ENCODE data around the gene ASB18.

The ASB18 gene

GRCh38 chr2:236204953-236205352, 59.3 kb downstream of the ASB18 start:
- peaks cover 24% of the 10 kb centered on the region for H3K9me3 ChIP-seq (ENCODE audit: control insufficient read depth, low read length)
- no peaks in the 10 kb centered on the region for H3K4me1 ChIP-seq (ENCODE audit: control insufficient read depth, insufficient read depth, low read length)
- DNase-seq (ENCODE audit: low read depth) = no peak
- no peak overlapping the region for H3K9ac ChIP-seq (ENCODE audit: low read length)
- peaks cover 13% of the 10 kb centered on the region for H3K27me3 ChIP-seq (replicated peaks; ENCODE audit: control insufficient read depth, insufficient read depth, low read length)
- no peak overlapping the region for H3K4me3 ChIP-seq (ENCODE audit: low read length)
- H3K36me3 ChIP-seq (ENCODE audit: control insufficient read depth, insufficient read depth, low read length, severe bottlenecking) = no peaks in the 10 kb centered on the region

- Histone ChIP-seq H3K27me3 (replicated peaks; ENCODE audit: control insufficient read depth, insufficient read depth, low read length) (peaks cover 6% of the 10 kb centered on the region), H3K4me1 (ENCODE audit: control insufficient read depth, insufficient read depth, low read length) (no peaks in the 10 kb centered on the region), H3K36me3 (ENCODE audit: control insufficient read depth, insufficient read depth, low read length, severe bottlenecking) (no peaks in the 10 kb centered on the region), H3K9me3 (ENCODE audit: control insufficient read depth, low read length) (peaks cover 12% of the 10 kb centered on the region), H3K9ac (ENCODE audit: low read length) (no peak overlapping the region), H3K4me3 (ENCODE audit: low read length) (no peak overlapping the region)
- DNase-seq (ENCODE audit: low read depth) = no peak
These were observed 63.8 kb downstream of the ASB18 start for GRCh38 chr2:236200378-236200777.

DNA sequence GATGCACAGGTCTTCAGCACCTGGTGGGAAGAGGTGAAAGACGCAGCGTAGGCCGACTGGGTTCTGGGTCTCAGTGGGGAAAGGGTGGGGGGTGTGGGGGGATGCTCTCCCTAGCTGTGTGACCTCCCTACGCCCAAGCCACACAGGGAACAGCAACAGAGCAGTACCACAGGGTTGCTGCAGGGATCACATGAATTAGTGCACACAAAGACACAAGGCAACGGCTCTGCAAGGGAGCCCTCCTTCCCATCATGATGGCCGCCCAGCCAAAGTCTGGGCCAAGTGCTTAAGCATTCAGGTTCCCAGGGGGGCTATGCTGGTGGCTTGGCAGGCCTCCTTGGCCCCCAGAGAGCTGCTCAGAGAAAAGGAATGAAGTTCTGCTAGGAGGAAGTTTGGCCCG, 67.8 kb downstream of the ASB18 start:
- no peak overlapping the region for H3K4me3 ChIP-seq (ENCODE audit: low read length)
- H3K27me3 ChIP-seq (replicated peaks; ENCODE audit: control insufficient read depth, insufficient read depth, low read length) = peaks cover 13% of the 10 kb centered on the region

GRCh38 chr2:236195726-236196125, 68.5 kb downstream of the ASB18 start:
- no peak overlapping the region for H3K4me3 ChIP-seq (ENCODE audit: low read length)
- H3K36me3 ChIP-seq (ENCODE audit: control insufficient read depth, insufficient read depth, low read length, severe bottlenecking) = no peaks in the 10 kb centered on the region
- H3K27me3 ChIP-seq (replicated peaks; ENCODE audit: control insufficient read depth, insufficient read depth, low read length) = peaks cover 16% of the 10 kb centered on the region
- peaks cover 6% of the 10 kb centered on the region for H3K9me3 ChIP-seq (ENCODE audit: control insufficient read depth, low read length)
- no peaks in the 10 kb centered on the region for H3K4me1 ChIP-seq (ENCODE audit: control insufficient read depth, insufficient read depth, low read length)
- no peak for DNase-seq (ENCODE audit: low read depth)
- H3K9ac ChIP-seq (ENCODE audit: low read length) = no peak overlapping the region

More for the DNA sequence above, 67.8 kb downstream of the ASB18 start:
- no peak for DNase-seq (ENCODE audit: low read depth)
- Histone ChIP-seq H3K4me1 (ENCODE audit: control insufficient read depth, insufficient read depth, low read length) (no peaks in the 10 kb centered on the region), H3K9me3 (ENCODE audit: control insufficient read depth, low read length) (peaks cover 6% of the 10 kb centered on the region), H3K9ac (ENCODE audit: low read length) (no peak overlapping the region), H3K36me3 (ENCODE audit: control insufficient read depth, insufficient read depth, low read length, severe bottlenecking) (no peaks in the 10 kb centered on the region)

- Histone ChIP-seq H3K9me3 (ENCODE audit: control insufficient read depth, low read length) (peaks cover 6% of the 10 kb centered on the region), H3K27me3 (replicated peaks; ENCODE audit: control insufficient read depth, insufficient read depth, low read length) (peaks cover 17% of the 10 kb centered on the region), H3K36me3 (ENCODE audit: control insufficient read depth, insufficient read depth, low read length, severe bottlenecking) (no peaks in the 10 kb centered on the region), H3K4me3 (ENCODE audit: low read length) (no peak overlapping the region), H3K4me1 (ENCODE audit: control insufficient read depth, insufficient read depth, low read length) (no peaks in the 10 kb centered on the region), H3K9ac (ENCODE audit: low read length) (no peak overlapping the region)
- DNase-seq (ENCODE audit: low read depth) = no peak
These were observed 69.4 kb downstream of the ASB18 start for GRCh38 chr2:236194786-236195185.

DNA sequence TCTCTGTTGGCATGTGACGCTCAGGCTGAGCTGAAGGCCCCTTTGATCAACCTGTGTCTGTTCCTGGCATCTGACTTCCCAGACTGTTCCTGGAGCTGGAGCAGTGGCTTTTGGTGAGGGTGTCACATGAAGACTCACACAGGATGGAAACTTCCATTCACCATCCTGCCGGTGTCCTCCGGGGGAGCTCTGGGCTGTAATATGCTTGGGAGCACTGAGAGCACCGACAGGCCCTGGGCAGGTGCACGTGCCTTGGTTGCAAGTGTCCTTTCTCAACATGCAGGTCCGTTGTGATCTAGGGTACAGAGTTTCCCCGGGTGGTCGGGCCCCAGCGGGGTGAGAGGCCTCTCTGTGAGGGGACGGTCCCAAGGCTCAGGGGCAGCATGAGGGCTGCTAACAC, 71.2 kb downstream of the ASB18 start:
- no peak for DNase-seq (ENCODE audit: low read depth)
- no peak overlapping the region for H3K9ac ChIP-seq (ENCODE audit: low read length)
- no peaks in the 10 kb centered on the region for H3K4me1 ChIP-seq (ENCODE audit: control insufficient read depth, insufficient read depth, low read length)

GRCh38 chr2:236190674-236191073, 73.5 kb downstream of the ASB18 start:
- DNase-seq (ENCODE audit: low read depth) = no peak
- no peak overlapping the region for H3K4me3 ChIP-seq (ENCODE audit: low read length)
- no peaks in the 10 kb centered on the region for H3K4me1 ChIP-seq (ENCODE audit: control insufficient read depth, insufficient read depth, low read length)
- H3K9me3 ChIP-seq (ENCODE audit: control insufficient read depth, low read length) = no peaks in the 10 kb centered on the region
- no peak overlapping the region for H3K9ac ChIP-seq (ENCODE audit: low read length)
- peaks cover 20% of the 10 kb centered on the region for H3K27me3 ChIP-seq (replicated peaks; ENCODE audit: control insufficient read depth, insufficient read depth, low read length)
- no peaks in the 10 kb centered on the region for H3K36me3 ChIP-seq (ENCODE audit: control insufficient read depth, insufficient read depth, low read length, severe bottlenecking)

More for the DNA sequence above, 71.2 kb downstream of the ASB18 start:
- Histone ChIP-seq H3K27me3 (replicated peaks; ENCODE audit: control insufficient read depth, insufficient read depth, low read length) (peaks cover 17% of the 10 kb centered on the region), H3K4me3 (ENCODE audit: low read length) (no peak overlapping the region), H3K36me3 (ENCODE audit: control insufficient read depth, insufficient read depth, low read length, severe bottlenecking) (no peaks in the 10 kb centered on the region), H3K9me3 (ENCODE audit: control insufficient read depth, low read length) (no peaks in the 10 kb centered on the region)

- Histone ChIP-seq H3K9me3 (ENCODE audit: control insufficient read depth, low read length) (peaks cover 9% of the 10 kb centered on the region), H3K4me3 (ENCODE audit: low read length) (no peak overlapping the region), H3K36me3 (ENCODE audit: control insufficient read depth, insufficient read depth, low read length, severe bottlenecking) (no peaks in the 10 kb centered on the region), H3K9ac (ENCODE audit: low read length) (no peak overlapping the region), H3K27me3 (replicated peaks; ENCODE audit: control insufficient read depth, insufficient read depth, low read length) (peaks cover 17% of the 10 kb centered on the region), H3K4me1 (ENCODE audit: control insufficient read depth, insufficient read depth, low read length) (peaks cover 5% of the 10 kb centered on the region)
- DNase-seq (ENCODE audit: low read depth) = no peak
These were observed 79.5 kb downstream of the ASB18 start for GRCh38 chr2:236184701-236185100.

DNA sequence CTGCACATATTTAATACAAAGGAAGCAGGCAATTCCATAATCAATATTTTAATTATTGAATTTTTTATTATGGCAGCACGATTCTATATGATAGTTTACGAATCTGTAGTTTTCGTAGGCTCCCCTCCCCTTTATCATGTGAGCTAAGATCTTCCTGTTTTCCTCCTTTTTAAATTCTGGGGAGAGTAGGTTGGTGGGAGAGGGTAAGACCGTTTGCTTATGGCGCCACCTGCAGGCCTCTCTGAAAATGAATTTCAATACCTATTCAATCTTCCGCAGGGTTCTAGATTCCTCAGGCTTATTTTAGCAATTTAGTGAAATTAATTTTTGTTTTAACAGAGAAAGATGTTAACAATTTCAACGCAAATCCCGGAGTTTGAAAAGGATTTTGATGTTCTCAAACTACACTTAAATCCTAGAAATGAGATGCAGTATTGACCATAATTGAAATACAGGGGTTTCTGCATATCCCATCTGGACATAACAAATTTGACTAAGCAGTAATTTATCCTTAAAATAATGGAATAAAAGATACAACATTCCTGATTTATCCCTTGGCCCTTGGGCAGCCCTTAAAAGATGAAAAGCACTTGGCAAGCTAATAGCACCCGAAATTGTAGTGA, 83.3 kb downstream of the ASB18 start:
- Histone ChIP-seq H3K9me3 (ENCODE audit: control insufficient read depth, low read length) (peaks cover 9% of the 10 kb centered on the region), H3K4me3 (ENCODE audit: low read length) (no peak overlapping the region), H3K36me3 (ENCODE audit: control insufficient read depth, insufficient read depth, low read length, severe bottlenecking) (no peaks in the 10 kb centered on the region), H3K4me1 (ENCODE audit: control insufficient read depth, insufficient read depth, low read length) (peaks cover 14% of the 10 kb centered on the region), H3K27me3 (replicated peaks; ENCODE audit: control insufficient read depth, insufficient read depth, low read length) (peaks cover 21% of the 10 kb centered on the region), H3K9ac (ENCODE audit: low read length) (no peak overlapping the region)
- peak; percentile 87 for DNase-seq (ENCODE audit: low read depth)

- no peak overlapping the region for H3K4me3 ChIP-seq (ENCODE audit: low read length)
These were observed 84.0 kb downstream of the ASB18 start for GRCh38 chr2:236180076-236180816.

DNA sequence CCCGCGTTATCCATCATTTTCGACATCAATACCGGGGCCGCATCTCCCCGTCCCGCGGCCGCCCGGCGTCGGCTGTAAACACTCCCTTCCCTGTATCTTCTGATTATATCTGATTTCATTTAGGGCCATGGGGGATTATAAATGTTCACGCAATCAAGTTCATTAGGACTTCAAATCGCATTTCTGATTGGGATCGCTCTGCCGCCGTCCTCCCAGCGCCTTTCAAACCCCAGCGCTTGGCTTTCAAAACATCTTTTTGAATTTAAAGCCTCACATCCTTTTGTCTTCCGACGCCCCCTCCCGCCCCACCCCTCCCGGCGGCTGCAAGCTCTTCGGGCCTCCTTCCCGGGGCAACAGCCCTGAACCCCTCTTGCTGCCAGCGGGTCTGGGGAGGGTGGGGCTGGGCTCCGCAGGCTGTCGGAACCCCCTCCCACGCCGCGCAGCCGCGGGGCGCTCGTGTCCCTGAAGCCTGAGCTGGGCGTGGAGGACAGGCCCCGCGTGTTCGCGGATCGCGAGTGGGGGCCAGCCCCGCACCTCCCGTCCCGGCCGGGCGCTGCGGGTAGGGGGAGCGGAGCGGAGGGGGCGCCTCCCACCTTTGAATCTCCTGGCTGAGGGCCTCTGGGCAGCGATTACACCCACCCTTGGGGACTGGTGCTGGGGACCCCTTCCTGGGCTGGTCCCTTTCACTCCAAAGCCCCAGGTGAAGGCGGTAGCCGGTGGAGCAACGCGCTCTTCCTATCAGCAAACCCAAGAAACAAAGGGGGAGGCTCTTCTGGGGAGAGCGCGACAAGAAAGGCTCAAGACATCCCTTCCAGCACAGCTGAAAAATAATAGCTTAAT, 84.8 kb downstream of the ASB18 start:
- H3K4me1 ChIP-seq (ENCODE audit: control insufficient read depth, insufficient read depth, low read length) = peaks cover 14% of the 10 kb centered on the region
- peaks cover under 1% of the 10 kb centered on the region for H3K9me3 ChIP-seq (ENCODE audit: control insufficient read depth, low read length)
- H3K27me3 ChIP-seq (replicated peaks; ENCODE audit: control insufficient read depth, insufficient read depth, low read length) = peaks cover 25% of the 10 kb centered on the region
- no peak overlapping the region for H3K9ac ChIP-seq (ENCODE audit: low read length)
- peak overlapping the region; percentile 77 for H3K4me3 ChIP-seq (ENCODE audit: low read length)
- DNase-seq (ENCODE audit: low read depth) = peak; percentile 57
- no peaks in the 10 kb centered on the region for H3K36me3 ChIP-seq (ENCODE audit: control insufficient read depth, insufficient read depth, low read length, severe bottlenecking)

More at GRCh38 chr2:236180076-236180816, 84.0 kb downstream of the ASB18 start:
- Histone ChIP-seq H3K9ac (ENCODE audit: low read length) (no peak overlapping the region), H3K4me1 (ENCODE audit: control insufficient read depth, insufficient read depth, low read length) (peaks cover 14% of the 10 kb centered on the region), H3K9me3 (ENCODE audit: control insufficient read depth, low read length) (peaks cover 9% of the 10 kb centered on the region), H3K27me3 (replicated peaks; ENCODE audit: control insufficient read depth, insufficient read depth, low read length) (peaks cover 25% of the 10 kb centered on the region), H3K36me3 (ENCODE audit: control insufficient read depth, insufficient read depth, low read length, severe bottlenecking) (no peaks in the 10 kb centered on the region)
- peak; percentile 56 for DNase-seq (ENCODE audit: low read depth)
